Measurements from ENCODE around the gene MIF4GD. TPM values are rescaled to one million over a fixed set of nuclear protein-coding genes. Genes with fewer than 3 reads are reported as not detected.

Gene MIF4GD
- total and polyA plus RNA-seq, 8 donors, result 10.6 to 17.6 (median 14.7) TPM

DNA sequence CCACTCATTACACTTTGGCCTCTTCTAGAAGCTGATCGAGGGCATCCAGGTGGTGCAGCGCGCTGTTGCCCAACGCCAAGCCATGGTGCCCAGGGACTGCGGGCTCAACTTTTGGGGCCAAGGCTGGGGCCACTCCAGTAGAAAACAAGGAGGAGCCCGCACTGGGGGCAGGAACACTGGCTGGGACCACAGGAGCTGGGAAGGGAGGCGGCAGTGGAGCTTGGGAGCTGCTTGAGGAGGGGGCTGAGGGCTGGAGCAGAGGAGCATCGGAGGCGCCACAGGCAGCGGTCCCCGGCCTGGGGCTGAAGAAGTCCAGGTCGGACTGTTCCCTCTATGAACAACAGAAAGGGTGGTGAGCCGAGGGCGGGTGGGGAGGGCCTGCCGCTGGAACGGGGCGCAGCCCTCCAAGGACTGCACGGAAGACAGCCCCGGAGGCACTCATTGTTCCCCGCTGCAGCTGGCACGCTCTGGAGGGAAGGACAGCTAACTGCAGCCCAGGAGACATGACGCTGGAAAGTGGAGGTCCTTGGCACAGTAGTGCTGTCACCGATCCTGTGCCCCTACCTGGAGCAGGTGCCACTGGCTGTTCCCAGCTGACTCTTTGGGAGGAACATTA is 31.1 kb downstream of the MIF4GD start:
- H3K4me3 ChIP-seq, result no peak overlapping the region
- H3K9me3 ChIP-seq, result no peaks in the 10 kb centered on the region
- no peaks in the 10 kb centered on the region for H3K27me3 ChIP-seq
- H3K4me1 ChIP-seq, result no peaks in the 10 kb centered on the region
- no peak overlapping the region for H3K27ac ChIP-seq
- no peak for TF ChIP-seq CTCF (IDR thresholded peaks at IDR 0.05)
- no peak for FAIRE-seq
- ATAC-seq, result no peak
- intact Hi-C loops (cut with DNase I), result no loop called here
- 93 to 94% methylated on average over 23 of the region's 23 CpGs for WGBS, 2 donors
- no peak for DNase-seq
- peaks cover 5 to 71% (median 36%) of the 10 kb centered on the region in 3 donors for H3K36me3 ChIP-seq

DNA sequence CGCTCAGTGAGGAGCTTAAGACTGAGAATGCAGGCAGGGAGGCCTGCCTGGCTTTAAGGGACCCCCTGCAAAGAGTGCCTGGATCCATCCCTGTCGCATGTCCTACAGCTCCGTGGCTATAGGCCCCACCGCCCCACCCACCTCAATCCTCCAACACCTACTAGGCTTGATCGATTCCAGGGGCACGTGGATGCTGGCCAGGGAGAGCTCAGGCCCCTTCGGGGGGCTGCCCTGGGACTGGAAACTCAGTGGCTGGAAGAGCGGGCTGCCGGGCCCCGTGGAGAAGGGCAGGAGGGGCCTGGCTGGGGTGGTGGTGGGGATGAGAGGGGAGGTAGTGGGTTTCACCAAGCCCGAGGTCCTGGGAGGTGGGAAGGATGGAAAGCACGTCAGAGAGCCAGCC is 31.8 kb downstream of the MIF4GD start:
- Histone ChIP-seq H3K9me3 (no peaks in the 10 kb centered on the region), H3K36me3 (peaks cover 5 to 71% (median 43%) of the 10 kb centered on the region in 3 donors), H3K27me3 (no peaks in the 10 kb centered on the region), H3K4me1 (no peaks in the 10 kb centered on the region), H3K27ac (no peak overlapping the region), H3K4me3 (no peak overlapping the region)
- DNase-seq (no peak), FAIRE-seq (no peak), ATAC-seq (peak in 1 of 4 donors; percentile 7)
- intact Hi-C loops (cut with DNase I), result no loop called here
- 86 to 89% methylated on average over 11 to 12 of the region's 12 CpGs for WGBS, 2 donors
- no peak for TF ChIP-seq CTCF (IDR thresholded peaks at IDR 0.05)

- peak in 4 of 6 donors; percentile 38 to 74 (median 58) for DNase-seq
- intact Hi-C loops (cut with DNase I), result no loop called here
- H3K27me3 ChIP-seq, result no peaks in the 10 kb centered on the region
- peak; percentile 43 to 79 (median 64) for TF ChIP-seq CTCF (IDR thresholded peaks at IDR 0.05)
- no peak for FAIRE-seq
- H3K4me3 ChIP-seq, result no peak overlapping the region
- WGBS, 2 donors, result 53 to 57% methylated on average over 13 of the region's 13 CpGs
- peak; percentile 70 to 84 (median 80) for ATAC-seq
- H3K27ac ChIP-seq, result no peak overlapping the region
- peaks cover 5 to 68% (median 43%) of the 10 kb centered on the region in 3 donors for H3K36me3 ChIP-seq
- H3K9me3 ChIP-seq, result no peaks in the 10 kb centered on the region
- no peaks in the 10 kb centered on the region for H3K4me1 ChIP-seq
These were observed 32.3 kb downstream of the MIF4GD start for GRCh38 chr17:75238684-75239191.

- no peak overlapping the region for H3K27ac ChIP-seq
- no peaks in the 10 kb centered on the region for H3K9me3 ChIP-seq
- DNase-seq, result no peak
- H3K27me3 ChIP-seq, result no peaks in the 10 kb centered on the region
- WGBS, 2 donors, result 75 to 78% methylated on average over 11 of the region's 11 CpGs
- peaks cover 5 to 63% (median 43%) of the 10 kb centered on the region in 3 donors for H3K36me3 ChIP-seq
- no peak for TF ChIP-seq CTCF (IDR thresholded peaks at IDR 0.05)
- no peak for FAIRE-seq
- intact Hi-C loops (cut with DNase I), result no loop called here
- H3K4me1 ChIP-seq, result no peaks in the 10 kb centered on the region
- no peak overlapping the region for H3K4me3 ChIP-seq
- ATAC-seq, result peak in 1 of 4 donors; percentile 5
These were observed 32.9 kb downstream of the MIF4GD start for GRCh38 chr17:75238020-75238580.

Measured in pancreas (tissue), 10 donors.